ENCODE results near the gene MRPS18A.

The MRPS18A gene

GRCh38 chr6:43629104-43629504 lies 58.5 kb downstream of the MRPS18A start, which contains the start of gene GTPBP2:
Gene GTPBP2, minus strand, starts transcription at chr6:43629264. Its CDS starts 102 bp downstream, at chr6:43629162.
- DNase-seq (ENCODE audit: low read depth), result peak; percentile 100
- TF ChIP-seq, protein P1, sequence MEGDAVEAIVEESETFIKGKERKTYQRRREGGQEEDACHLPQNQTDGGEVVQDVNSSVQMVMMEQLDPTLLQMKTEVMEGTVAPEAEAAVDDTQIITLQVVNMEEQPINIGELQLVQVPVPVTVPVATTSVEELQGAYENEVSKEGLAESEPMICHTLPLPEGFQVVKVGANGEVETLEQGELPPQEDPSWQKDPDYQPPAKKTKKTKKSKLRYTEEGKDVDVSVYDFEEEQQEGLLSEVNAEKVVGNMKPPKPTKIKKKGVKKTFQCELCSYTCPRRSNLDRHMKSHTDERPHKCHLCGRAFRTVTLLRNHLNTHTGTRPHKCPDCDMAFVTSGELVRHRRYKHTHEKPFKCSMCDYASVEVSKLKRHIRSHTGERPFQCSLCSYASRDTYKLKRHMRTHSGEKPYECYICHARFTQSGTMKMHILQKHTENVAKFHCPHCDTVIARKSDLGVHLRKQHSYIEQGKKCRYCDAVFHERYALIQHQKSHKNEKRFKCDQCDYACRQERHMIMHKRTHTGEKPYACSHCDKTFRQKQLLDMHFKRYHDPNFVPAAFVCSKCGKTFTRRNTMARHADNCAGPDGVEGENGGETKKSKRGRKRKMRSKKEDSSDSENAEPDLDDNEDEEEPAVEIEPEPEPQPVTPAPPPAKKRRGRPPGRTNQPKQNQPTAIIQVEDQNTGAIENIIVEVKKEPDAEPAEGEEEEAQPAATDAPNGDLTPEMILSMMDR (IDR thresholded peaks at IDR 0.05; ENCODE audit: insufficient read depth, low read depth, low read length, missing control alignments), result no peak
- peak within 1 kb of the TSS; percentile 82 for H3K4me3 ChIP-seq (ENCODE audit: low read length)

DNA sequence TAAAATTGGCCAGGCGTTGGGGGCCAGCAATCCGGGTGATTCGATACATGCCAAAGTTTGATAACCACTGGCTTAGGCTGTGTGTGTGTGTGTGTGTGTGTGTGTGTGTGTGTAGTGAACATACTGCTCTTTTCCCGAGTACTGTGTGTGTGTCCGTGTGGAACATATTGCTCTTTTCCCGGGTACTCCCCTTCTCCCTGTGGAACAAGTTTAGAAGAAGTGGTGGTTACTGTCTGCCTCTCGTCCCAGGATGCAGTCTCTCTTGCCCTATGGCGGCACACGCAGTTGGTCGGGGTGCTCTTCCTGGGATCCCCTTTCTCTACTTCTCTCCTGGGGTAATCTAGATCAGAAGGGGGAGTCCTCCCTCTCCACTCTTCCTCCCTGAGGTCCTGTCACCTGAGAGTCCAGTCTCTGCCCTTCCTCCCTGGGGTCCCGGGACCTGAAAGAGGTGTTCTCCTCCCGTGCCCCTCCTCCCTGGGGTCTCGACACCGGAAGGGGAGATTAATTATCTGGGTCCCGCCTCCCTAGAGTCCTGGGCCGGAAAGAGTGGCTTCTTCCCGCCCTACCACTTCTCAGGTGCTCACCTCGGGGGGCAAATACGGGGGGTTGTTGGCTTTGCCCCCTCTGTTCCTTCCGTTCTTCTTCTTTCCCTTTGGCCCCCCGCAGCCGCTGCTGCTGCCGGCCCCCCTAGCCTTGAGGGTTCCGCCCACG lies 59.0 kb downstream of the MRPS18A start:
- DNase-seq (ENCODE audit: low read depth), result peak; percentile 36
- peak overlapping the region; percentile 82 for H3K4me3 ChIP-seq (ENCODE audit: low read length)
- TF ChIP-seq, protein P1 (IDR thresholded peaks at IDR 0.05; ENCODE audit: insufficient read depth, low read depth, low read length, missing control alignments), result no peak

GRCh38 chr6:43627008-43627825 lies 60.4 kb downstream of the MRPS18A start:
- H3K4me3 ChIP-seq (ENCODE audit: low read length), result no peak overlapping the region
- peak; percentile 93 for DNase-seq (ENCODE audit: low read depth)
- TF ChIP-seq, protein P1 (IDR thresholded peaks at IDR 0.05; ENCODE audit: insufficient read depth, low read depth, low read length, missing control alignments), result no peak

DNA sequence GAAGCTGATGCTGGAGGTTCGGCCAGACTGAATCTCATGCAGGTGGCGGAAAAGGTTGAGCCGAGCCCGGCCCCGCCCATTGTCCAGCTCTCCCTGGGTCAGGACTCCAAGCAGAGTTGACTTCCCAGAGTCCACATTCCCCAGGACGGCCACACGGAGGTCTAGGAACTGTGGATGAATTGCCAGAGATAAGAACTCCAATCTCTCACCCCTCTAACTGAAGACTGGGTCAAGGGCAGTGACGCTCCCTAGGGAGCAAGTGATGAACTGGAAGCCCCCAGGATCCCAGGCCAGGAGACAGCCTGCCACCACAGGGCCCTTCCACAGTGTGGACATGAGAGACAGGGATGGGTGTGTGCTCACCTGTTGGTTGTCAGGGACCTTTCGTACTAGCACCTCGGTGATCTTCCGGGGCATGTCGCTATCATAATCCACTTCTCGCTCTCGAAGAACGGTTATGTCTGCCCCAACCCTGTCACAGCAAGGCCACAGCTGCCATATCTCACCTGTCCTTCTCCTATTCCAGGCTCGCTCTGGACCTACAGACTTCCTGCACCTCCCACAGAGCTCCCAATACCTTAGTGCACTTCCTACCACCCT lies 62.1 kb downstream of the MRPS18A start:
- TF ChIP-seq, protein P1 (IDR thresholded peaks at IDR 0.05; ENCODE audit: insufficient read depth, low read depth, low read length, missing control alignments), result no peak
- H3K4me3 ChIP-seq (ENCODE audit: low read length), result no peak overlapping the region
- no peak for DNase-seq (ENCODE audit: low read depth)

DNA sequence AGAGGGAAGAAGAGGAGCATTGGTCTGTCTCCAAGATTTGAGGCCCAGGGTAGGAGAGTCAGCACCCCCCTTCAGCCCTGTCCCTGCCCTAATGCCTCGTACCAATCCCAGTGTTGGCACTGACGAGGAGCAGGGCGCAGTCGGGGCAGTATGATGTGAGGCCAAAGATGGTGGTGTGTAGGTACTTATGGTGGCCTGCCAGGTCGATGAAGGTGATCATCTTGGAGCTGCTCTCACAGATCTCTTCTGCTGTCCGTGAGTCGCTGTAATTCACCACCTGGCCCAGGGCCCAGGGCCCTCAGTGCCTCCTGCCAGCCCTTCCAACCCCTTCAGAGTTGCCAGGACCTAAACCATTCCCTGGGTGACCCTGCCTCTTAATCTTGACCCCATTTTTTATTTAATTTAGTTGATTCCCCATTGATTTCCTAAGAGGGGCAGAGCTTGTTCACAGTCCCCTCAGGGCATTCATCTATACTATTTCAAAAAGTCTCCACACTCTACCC lies 62.8 kb downstream of the MRPS18A start:
- TF ChIP-seq, protein P1 (IDR thresholded peaks at IDR 0.05; ENCODE audit: insufficient read depth, low read depth, low read length, missing control alignments), result no peak
- no peak overlapping the region for H3K4me3 ChIP-seq (ENCODE audit: low read length)

DNA sequence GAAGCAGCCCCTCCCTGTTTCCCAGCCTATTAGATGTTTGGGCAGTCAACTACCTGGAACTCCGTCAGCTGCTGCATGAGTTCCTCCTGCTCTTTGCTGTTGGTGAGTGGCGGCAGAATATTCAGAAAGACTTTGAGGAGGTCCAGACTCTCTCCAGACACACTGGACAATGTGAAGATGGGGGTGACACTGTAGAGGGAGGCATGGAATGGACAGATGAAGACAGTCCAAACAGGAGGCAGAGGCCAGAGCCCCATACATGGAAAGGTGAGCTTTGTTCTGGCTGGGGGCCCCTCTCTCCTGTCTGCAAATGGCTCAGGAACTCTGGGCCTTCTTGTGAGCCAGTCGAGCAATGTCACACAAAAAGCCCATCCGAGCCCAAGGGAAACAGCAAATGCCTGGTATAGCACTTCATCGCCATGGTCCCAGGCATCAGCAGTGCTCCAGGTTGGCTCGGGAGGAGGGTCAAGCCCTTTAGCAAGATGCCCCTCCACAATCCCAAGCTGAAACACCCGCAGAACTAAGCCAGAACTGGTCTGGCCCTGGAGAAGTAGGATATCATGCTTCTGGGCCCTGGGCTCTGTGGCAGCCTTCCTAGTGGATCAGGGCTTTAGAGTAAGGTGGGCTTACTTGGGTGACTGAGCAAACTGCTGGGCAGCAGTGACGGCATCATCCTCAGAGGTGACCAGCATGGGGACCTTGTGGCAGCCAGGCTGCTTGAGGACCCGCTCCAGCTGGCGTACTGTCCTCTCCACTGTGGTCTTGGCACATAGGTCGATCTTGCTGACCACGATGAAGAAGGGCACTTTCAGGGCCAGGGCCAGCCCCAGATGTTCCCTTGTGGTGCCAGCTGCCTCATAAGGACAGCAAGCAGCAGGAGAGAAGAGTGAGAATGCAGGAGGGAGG lies 63.5 kb downstream of the MRPS18A start:
- DNase-seq (ENCODE audit: low read depth), result no peak
- TF ChIP-seq, protein P1 (IDR thresholded peaks at IDR 0.05; ENCODE audit: insufficient read depth, low read depth, low read length, missing control alignments), result no peak

More for the DNA sequence above, 62.8 kb downstream of the MRPS18A start:
- no peak for DNase-seq (ENCODE audit: low read depth)

More for the DNA sequence above, 63.5 kb downstream of the MRPS18A start:
- no peak overlapping the region for H3K4me3 ChIP-seq (ENCODE audit: low read length)
